Muscle layer of duodenum (tissue), 2 donors: Measurements from ENCODE around the gene SERGEF.

ENCODE experiments used
- H3K27ac ChIP-seq: one replicate; pipeline ENCODE4 v1.7.0; 2013; ENCODE audit warnings: mild to moderate bottlenecking, low read length
- H3K27me3 ChIP-seq: one replicate; pipeline ENCODE4 v1.7.0; 2013; ENCODE audit warnings: low read depth, mild to moderate bottlenecking, control low read depth, low read length
- H3K36me3 ChIP-seq, 2 donors: one replicate each; pipeline ENCODE4 v1.7.0; 2013; ENCODE audit warnings: low read length in 2 of 2, control low read depth in 1 of 2, mild to moderate bottlenecking in 1 of 2; ENCODE audit not compliant: insufficient read depth in 2 of 2, control insufficient read depth in 1 of 2
- H3K4me1 ChIP-seq, 2 donors: one replicate each; pipeline ENCODE4 v1.7.0; 2013; ENCODE audit warnings: low read length in 2 of 2, mild to moderate bottlenecking in 2 of 2, control low read depth in 1 of 2, moderate library complexity in 1 of 2; ENCODE audit not compliant: insufficient read depth in 2 of 2, control insufficient read depth in 1 of 2
- H3K4me3 ChIP-seq, 2 donors: one replicate each; pipeline ENCODE4 v1.7.0; 2013; ENCODE audit warnings: low read length in 2 of 2, low read depth in 1 of 2, mild to moderate bottlenecking in 1 of 2
- H3K9me3 ChIP-seq, 2 donors: one replicate each; pipeline ENCODE4 v1.7.0; 2013; ENCODE audit warnings: low read length in 2 of 2, control low read depth in 1 of 2, mild to moderate bottlenecking in 1 of 2; ENCODE audit not compliant: control insufficient read depth in 1 of 2
- donor health status: healthy.

SERGEF gene

DNA sequence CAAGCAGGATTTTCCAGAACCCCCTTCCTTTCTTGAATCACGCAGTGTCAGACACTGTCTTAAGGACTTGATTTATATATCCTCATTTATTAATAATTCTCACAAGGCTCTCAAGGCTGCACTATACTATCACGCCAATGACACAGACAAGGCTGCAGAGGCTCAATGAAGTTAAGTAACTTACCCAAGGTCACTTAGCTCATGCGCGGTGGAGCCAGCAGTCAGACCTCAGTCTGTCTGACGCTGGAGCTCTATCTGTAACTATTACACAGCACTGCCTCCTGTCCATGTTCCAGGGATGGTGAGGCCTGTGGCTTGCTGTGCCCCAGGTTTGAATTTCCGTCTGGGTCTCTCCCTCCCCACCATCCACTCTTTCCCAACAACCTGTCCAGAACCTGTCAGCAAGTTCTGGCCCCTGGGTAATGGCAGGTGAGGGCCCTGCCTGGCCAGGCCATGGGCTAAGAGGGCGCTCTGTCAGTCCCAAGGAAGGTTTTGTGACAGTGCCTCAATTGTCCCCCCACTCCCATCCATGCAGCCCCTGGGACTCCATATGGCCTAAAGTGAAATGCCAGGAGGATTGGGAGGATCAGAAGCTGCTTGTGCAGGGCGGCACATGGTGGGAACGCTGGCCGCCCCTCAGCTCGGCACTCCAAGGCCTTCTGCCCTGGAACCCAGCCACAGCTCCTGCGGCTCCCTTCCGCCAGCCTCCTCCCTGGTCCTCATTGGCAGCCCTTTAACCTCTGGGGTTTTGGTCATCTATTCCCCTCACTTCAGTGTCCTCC, 269.6 kb downstream of the SERGEF start:
- H3K4me3 ChIP-seq: no peak overlapping the region
- H3K36me3 ChIP-seq: no peaks in the 10 kb centered on the region
- peaks cover 12% of the 10 kb centered on the region for H3K27me3 ChIP-seq
- no peak overlapping the region for H3K27ac ChIP-seq
- no peaks in the 10 kb centered on the region for H3K4me1 ChIP-seq
- H3K9me3 ChIP-seq: no peaks in the 10 kb centered on the region

DNA sequence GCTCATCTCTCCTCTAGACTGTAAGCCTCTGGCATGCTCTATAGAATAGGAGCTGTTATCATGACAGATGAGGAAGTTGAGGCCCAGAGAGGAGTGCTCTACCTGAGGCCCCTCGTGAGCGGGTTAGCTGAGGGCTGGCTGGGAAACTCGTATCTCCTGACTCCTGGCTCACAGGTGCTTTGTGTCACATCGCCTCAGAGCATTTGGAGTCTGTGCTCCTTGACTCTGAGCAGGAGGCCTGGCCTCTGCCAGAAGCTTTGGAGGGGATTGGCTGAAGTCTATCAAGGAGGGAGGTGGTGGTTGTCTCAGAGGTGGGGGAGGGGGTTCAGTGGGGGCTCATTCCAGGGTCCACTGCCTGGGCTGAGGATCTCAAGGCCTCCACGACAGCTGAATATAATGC, 270.8 kb downstream of the SERGEF start:
- no peaks in the 10 kb centered on the region for H3K9me3 ChIP-seq
- H3K4me1 ChIP-seq: no peaks in the 10 kb centered on the region
- H3K27ac ChIP-seq: no peak overlapping the region
- H3K27me3 ChIP-seq: peaks cover 24% of the 10 kb centered on the region
- no peaks in the 10 kb centered on the region for H3K36me3 ChIP-seq
- no peak overlapping the region for H3K4me3 ChIP-seq

DNA sequence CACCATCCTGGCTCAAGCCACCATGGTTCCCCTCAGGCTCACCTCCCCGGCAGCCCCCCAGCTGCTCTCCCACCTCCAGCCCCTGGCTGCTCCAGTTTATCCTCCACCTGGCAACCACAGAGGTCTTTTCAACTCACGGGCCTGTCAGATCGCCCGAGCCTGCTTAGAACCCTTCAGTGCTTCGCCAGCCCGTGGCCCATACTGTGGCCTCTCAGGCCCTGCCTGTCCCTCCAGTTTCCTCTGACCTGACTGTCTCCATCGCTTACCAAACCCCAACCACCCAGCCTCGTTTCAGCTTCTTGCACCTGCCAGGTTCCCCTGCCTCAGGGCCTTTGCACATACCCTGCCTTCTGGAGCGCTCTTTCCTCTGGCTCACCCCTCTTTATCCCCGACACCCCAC, 271.4 kb downstream of the SERGEF start:
- H3K4me1 ChIP-seq: no peaks in the 10 kb centered on the region
- H3K9me3 ChIP-seq: no peaks in the 10 kb centered on the region
- no peak overlapping the region for H3K4me3 ChIP-seq
- H3K27me3 ChIP-seq: peaks cover 29% of the 10 kb centered on the region
- H3K36me3 ChIP-seq: no peaks in the 10 kb centered on the region
- no peak overlapping the region for H3K27ac ChIP-seq

DNA sequence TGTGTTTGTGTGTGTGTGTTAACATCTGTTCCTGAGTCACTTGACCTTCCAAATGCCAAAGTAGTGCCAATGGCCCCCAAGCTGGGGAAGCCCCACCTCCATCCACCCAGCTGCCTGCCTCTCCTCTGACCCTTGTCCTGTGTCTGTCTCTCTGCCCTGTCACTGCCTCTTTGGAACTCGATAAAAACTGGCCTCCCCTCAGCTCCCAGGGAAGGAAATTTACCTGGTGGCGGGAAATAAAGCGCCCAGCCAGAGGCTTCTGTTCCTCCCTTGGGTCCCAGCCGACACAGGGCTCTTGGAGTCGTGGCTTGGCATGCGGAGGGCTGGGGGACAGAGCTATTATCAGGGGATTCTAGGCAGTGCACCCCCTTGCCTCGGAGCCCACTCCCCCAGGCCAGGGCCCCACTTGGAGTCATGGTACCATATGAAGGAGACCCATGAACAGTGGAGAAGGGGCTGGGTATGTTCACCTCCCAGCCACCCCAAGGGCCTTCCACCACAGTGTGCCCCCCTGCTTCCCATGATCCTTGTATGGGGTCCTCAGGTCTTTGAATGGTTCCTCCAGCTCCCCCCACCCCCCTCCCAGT, 272.1 kb downstream of the SERGEF start:
- Histone ChIP-seq H3K27me3 (peaks cover 34% of the 10 kb centered on the region), H3K27ac (no peak overlapping the region), H3K9me3 (no peaks in the 10 kb centered on the region), H3K36me3 (no peaks in the 10 kb centered on the region), H3K4me1 (peaks cover 0 to 2% of the 10 kb centered on the region in 2 donors), H3K4me3 (no peak overlapping the region)

DNA sequence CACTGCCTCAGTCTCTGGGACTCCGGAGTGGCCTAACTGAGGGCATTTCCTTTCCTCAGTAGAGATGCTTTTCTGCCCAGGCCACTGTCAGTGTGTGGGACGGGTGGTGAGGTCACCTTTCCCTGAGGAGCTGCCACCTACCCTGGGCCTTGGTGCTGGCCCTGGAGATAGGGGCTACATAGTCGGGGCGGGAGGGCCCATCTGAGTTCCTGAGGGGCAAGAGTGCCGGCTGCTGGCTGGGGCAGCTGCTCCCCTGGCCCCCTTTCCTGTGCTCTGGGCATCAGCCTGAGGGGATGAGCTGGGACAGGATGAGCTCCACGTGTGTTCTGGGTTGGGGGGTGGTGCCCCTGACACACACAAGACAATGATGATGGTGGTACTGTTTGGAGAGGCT, 272.9 kb downstream of the SERGEF start:
- Histone ChIP-seq H3K4me1 (peaks cover 0 to 10% of the 10 kb centered on the region in 2 donors), H3K27ac (no peak overlapping the region), H3K36me3 (no peaks in the 10 kb centered on the region), H3K27me3 (peaks cover 34% of the 10 kb centered on the region), H3K9me3 (no peaks in the 10 kb centered on the region), H3K4me3 (no peak overlapping the region)

DNA sequence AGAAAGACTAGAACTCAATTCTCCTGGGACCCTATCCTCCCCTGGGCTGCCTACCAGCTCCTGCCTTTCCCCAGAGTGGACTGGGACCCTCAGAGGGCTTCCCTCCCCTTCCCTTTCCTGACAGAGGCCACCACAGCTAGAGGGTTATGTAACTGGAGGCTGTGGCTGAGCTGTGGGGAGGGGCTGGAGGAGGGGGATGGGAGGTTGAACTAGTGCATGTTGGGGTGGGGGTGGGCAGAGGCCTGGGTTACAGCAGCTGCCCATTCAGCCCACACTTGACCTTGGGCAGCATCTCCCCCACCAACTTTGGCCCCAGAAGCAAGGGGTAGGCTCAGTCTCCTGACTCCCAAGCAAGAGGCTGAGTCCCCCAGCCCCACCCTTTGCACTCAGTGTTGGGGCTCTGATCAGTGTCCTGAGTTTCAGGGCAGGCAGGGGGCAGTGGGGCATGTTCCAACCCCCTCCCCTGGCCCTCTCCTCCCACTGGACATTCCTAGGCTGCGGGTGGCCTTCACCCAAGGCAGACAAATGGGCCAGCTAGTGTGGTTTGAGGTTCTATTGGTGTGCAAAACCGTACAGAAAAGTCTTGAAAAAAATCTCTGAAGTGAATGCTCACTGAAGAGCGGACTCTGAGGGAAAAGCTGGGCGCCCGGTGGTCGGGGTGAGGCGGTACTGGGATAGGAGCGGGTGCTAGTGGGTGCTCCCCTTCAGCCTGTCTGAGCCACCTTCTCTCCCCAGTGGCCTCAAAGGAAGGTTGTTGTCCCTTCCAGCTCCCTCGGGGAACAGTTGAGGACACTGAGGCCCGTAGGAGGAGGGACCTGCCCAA, 274.5 kb downstream of the SERGEF start:
- Histone ChIP-seq H3K9me3 (no peaks in the 10 kb centered on the region), H3K27ac (no peak overlapping the region), H3K27me3 (peaks cover 34% of the 10 kb centered on the region), H3K36me3 (no peaks in the 10 kb centered on the region), H3K4me3 (no peak overlapping the region), H3K4me1 (peaks cover 0 to 17% of the 10 kb centered on the region in 2 donors)
